GM10266 (cell line): ENCODE measurements around the gene CCDC91.

ENCODE experiments used
- DNase-seq: peaks from one replicate; pipeline ENCODE4 v3.0.0; 2012; ENCODE audit errors: extremely low spot score
- CTCF ChIP-seq: IDR thresholded peaks from 2 replicates; pipeline ENCODE4 v1.5.1; 2012; ENCODE audit warnings: mild to moderate bottlenecking, low read depth; ENCODE audit not compliant: control insufficient read depth, insufficient read depth; ENCODE audit errors: missing control alignments

The CCDC91 gene

GRCh38 chr12:28190321-28191050 lies at the start of gene CCDC91:
CCDC91 (plus strand) TSS chr12:28190456; CDS start chr12:28257216, 66,760 bp downstream.
- DNase-seq, result peak; percentile 87

GRCh38 chr12:28144059-28144458 lies 46.2 kb upstream of the CCDC91 start:
- no peak for TF ChIP-seq CTCF
- DNase-seq, result no peak

More at GRCh38 chr12:28190321-28191050, at the start of gene CCDC91:
- no peak for TF ChIP-seq CTCF

GRCh38 chr12:28144532-28144931 lies 45.7 kb upstream of the CCDC91 start:
- DNase-seq, result no peak
- no peak for TF ChIP-seq CTCF

- DNase-seq, result no peak
- TF ChIP-seq CTCF, result no peak
These were observed 45.0 kb upstream of the CCDC91 start for GRCh38 chr12:28145216-28145615.

GRCh38 chr12:28149279-28149678 lies 41.0 kb upstream of the CCDC91 start:
- TF ChIP-seq CTCF, result no peak
- DNase-seq, result no peak

- no peak for DNase-seq
- no peak for TF ChIP-seq CTCF
These were observed 33.9 kb upstream of the CCDC91 start for GRCh38 chr12:28156362-28156761.

GRCh38 chr12:28156804-28157203 lies 33.5 kb upstream of the CCDC91 start:
- TF ChIP-seq CTCF, result no peak
- DNase-seq, result no peak
